SU-DHL-6 (cell line): ENCODE data around the gene RANBP2.
"Not testable (repeated sequence)": the region's sequence is repeated elsewhere in the genome, so short reads cannot be mapped to it uniquely, and the experiment has no call there.

Source experiments
- EZH2phosphoT487 ChIP-seq: fragments of 200-600 bp; sonication (generic), shearing (Covaris generic); conservative IDR thresholded peaks from 2 replicates; pipeline ENCODE4 v1.6.1; 2018; ENCODE audit warnings: mild to moderate bottlenecking, antibody characterized with exemption, low read length, moderate library complexity, mixed read lengths
- TF ChIP-seq, protein P1 (sequence below): fragments of 200-600 bp; sonication (generic); IDR thresholded peaks from one replicate; pipeline ENCODE4 v1.5.1; 2017; ENCODE audit warnings: antibody characterized with exemption, mild to moderate bottlenecking, low read length, moderate library complexity; ENCODE audit not compliant: insufficient read depth, poor library complexity, severe bottlenecking

DNA sequence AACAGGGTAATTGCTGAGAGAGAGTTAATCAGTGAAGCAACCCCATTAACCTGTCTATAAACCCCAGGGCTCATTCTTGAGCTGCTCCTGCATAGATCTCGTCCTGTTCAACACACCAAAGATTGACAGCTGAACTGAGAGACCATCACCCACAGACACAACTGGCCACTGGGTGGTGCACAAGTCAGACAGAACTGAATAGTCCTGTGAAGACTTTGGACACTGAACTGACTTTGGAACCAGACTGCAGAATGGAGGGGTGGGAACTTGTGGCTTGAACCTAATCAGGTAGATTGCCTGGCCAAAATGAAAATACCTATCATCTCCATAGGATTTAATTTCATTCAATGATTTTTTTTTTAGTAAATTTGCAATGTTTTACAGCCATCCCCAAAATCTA lies 29.3 kb upstream of the RANBP2 start:
- TF ChIP-seq, protein P1, sequence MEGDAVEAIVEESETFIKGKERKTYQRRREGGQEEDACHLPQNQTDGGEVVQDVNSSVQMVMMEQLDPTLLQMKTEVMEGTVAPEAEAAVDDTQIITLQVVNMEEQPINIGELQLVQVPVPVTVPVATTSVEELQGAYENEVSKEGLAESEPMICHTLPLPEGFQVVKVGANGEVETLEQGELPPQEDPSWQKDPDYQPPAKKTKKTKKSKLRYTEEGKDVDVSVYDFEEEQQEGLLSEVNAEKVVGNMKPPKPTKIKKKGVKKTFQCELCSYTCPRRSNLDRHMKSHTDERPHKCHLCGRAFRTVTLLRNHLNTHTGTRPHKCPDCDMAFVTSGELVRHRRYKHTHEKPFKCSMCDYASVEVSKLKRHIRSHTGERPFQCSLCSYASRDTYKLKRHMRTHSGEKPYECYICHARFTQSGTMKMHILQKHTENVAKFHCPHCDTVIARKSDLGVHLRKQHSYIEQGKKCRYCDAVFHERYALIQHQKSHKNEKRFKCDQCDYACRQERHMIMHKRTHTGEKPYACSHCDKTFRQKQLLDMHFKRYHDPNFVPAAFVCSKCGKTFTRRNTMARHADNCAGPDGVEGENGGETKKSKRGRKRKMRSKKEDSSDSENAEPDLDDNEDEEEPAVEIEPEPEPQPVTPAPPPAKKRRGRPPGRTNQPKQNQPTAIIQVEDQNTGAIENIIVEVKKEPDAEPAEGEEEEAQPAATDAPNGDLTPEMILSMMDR: not testable (repeated sequence)
- TF ChIP-seq EZH2phosphoT487: not testable (repeated sequence)
